WTC11 (cell line): ENCODE results near the gene ATP6V1G3. TPM values are rescaled to one million over a fixed set of nuclear protein-coding genes. Genes with fewer than 3 reads are reported as not detected.

ENCODE experiments used
- ATAC-seq: fragments of 200-7000 bp; cut with Tn5 transposase; 2 replicates; pipeline ENCODE4 v1.10.0; 2021; ENCODE audit warnings: mild to moderate bottlenecking, moderate library complexity
- CTCF ChIA-PET: fragments of 300-600 bp; sonication (Branson Sonifier 250); formaldehyde crosslinking; loops from one replicate; lab custom pipeline; 2021; ENCODE audit warnings: antibody characterized with exemption; lab: Charles Lee
- POLR2A ChIA-PET: fragments of 350-600 bp; sonication (Branson Sonifier 250); formaldehyde crosslinking; loops from one replicate; lab custom pipeline; 2021; ENCODE audit warnings: antibody characterized with exemption; lab: Charles Lee
- DNase-seq: peaks from one replicate; pipeline ENCODE4 v3.0.0; 2021; ENCODE audit warnings: low spot score
- H3K27ac Mint-ChIP-seq: 2 replicates; pipeline ENCODE4 v1.8.0; 2021; ENCODE audit warnings: mixed read lengths
- H3K27me3 Mint-ChIP-seq: 2 replicates; pipeline ENCODE4 v1.8.0; 2021; ENCODE audit warnings: low read depth, mild to moderate bottlenecking, moderate library complexity, mixed read lengths
- H3K36me3 Mint-ChIP-seq: 2 replicates; pipeline ENCODE4 v1.8.0; 2021; ENCODE audit warnings: mixed read lengths
- H3K4me1 Mint-ChIP-seq: 2 replicates; pipeline ENCODE4 v1.8.0; 2022; ENCODE audit warnings: mixed read lengths
- H3K4me3 Mint-ChIP-seq: 2 replicates; pipeline ENCODE4 v1.8.0; 2021; ENCODE audit warnings: mild to moderate bottlenecking, moderate library complexity, mixed read lengths
- H3K9me3 Mint-ChIP-seq: 2 replicates; pipeline ENCODE4 v1.8.0; 2021; ENCODE audit warnings: mixed read lengths
- ARID4B ChIP-seq: sonication (generic); formaldehyde crosslinking; IDR thresholded peaks from 2 replicates; pipeline ENCODE4 v1.8.0; 2023; ENCODE audit warnings: missing genetic modification reagents, mild to moderate bottlenecking, borderline replicate concordance
- E2F1 ChIP-seq: sonication (generic); formaldehyde crosslinking; IDR thresholded peaks from 2 replicates; pipeline ENCODE4 v1.8.0; 2022; ENCODE audit warnings: mild to moderate bottlenecking, missing genetic modification reagents
- E2F4 ChIP-seq: sonication (generic); formaldehyde crosslinking; IDR thresholded peaks from 2 replicates; pipeline ENCODE4 v1.8.1; 2022; ENCODE audit warnings: low read depth, mild to moderate bottlenecking, moderate library complexity, missing genetic modification reagents, borderline replicate concordance
- FOXJ3 ChIP-seq: sonication (generic); formaldehyde crosslinking; IDR thresholded peaks from 2 replicates; pipeline ENCODE4 v1.9.0; 2021; ENCODE audit warnings: missing genetic modification reagents, mild to moderate bottlenecking, borderline replicate concordance
- FOXP1 ChIP-seq: sonication (generic); formaldehyde crosslinking; IDR thresholded peaks from 2 replicates; pipeline ENCODE4 v1.8.0; 2022; ENCODE audit warnings: missing genetic modification reagents, mild to moderate bottlenecking, moderate library complexity, borderline replicate concordance
- IRF2 ChIP-seq: sonication (generic); formaldehyde crosslinking; IDR thresholded peaks from 2 replicates; pipeline ENCODE4 v1.8.0; 2022; ENCODE audit warnings: low read depth, missing genetic modification reagents, borderline replicate concordance
- JUN ChIP-seq: sonication (generic); formaldehyde crosslinking; IDR thresholded peaks from 2 replicates; pipeline ENCODE4 v1.8.0; 2023; ENCODE audit warnings: mild to moderate bottlenecking, missing genetic modification reagents
- NFATC4 ChIP-seq: fragments of 250-450 bp; sonication (Bioruptor Pico); IDR thresholded peaks from 2 replicates; pipeline ENCODE4 v1.9.0; 2021; ENCODE audit warnings: mild to moderate bottlenecking
- NFE2L1 ChIP-seq: sonication (generic); formaldehyde crosslinking; IDR thresholded peaks from 2 replicates; pipeline ENCODE4 v1.8.1; 2023; ENCODE audit warnings: missing genetic modification reagents
- NFYB ChIP-seq: sonication (generic); formaldehyde crosslinking; conservative IDR thresholded peaks from 2 replicates; pipeline ENCODE4 v1.8.0; 2022; ENCODE audit warnings: low read depth, missing genetic modification reagents
- PRDM15 ChIP-seq: sonication (generic); formaldehyde crosslinking; IDR thresholded peaks from 2 replicates; pipeline ENCODE4 v1.8.0; 2022; ENCODE audit warnings: missing genetic modification reagents
- SMAD4 ChIP-seq: sonication (generic); formaldehyde crosslinking; IDR thresholded peaks from 2 replicates; pipeline ENCODE4 v1.8.0; 2022; ENCODE audit warnings: mild to moderate bottlenecking, missing genetic modification reagents
- SOX15 ChIP-seq: fragments of 250-450 bp; sonication (Bioruptor Pico); IDR thresholded peaks from 2 replicates; pipeline ENCODE4 v1.9.0; 2021; ENCODE audit warnings: mild to moderate bottlenecking
- USF1 ChIP-seq: sonication (generic); formaldehyde crosslinking; IDR thresholded peaks from 2 replicates; pipeline ENCODE4 v1.8.0; 2022; ENCODE audit warnings: mild to moderate bottlenecking, missing genetic modification reagents
- ZBTB21 ChIP-seq: sonication (generic); formaldehyde crosslinking; IDR thresholded peaks from 2 replicates; pipeline ENCODE4 v1.8.1; 2023; ENCODE audit warnings: mild to moderate bottlenecking, missing genetic modification reagents, borderline replicate concordance
- ZMAT4 ChIP-seq: fragments of 250-450 bp; sonication (Bioruptor Pico); IDR thresholded peaks from 2 replicates; pipeline ENCODE4 v1.9.0; 2021; ENCODE audit warnings: mild to moderate bottlenecking
- total RNA-seq: library from RNA; stranded (reverse); gene quantifications from 3 replicates; pipeline ENCODE4 v1.2.3, GENCODE V29; 2021
- TF ChIP-seq, protein P1 (sequence below): sonication (generic); formaldehyde crosslinking; IDR thresholded peaks from 2 replicates; pipeline ENCODE4 v1.8.1; 2022; ENCODE audit warnings: mild to moderate bottlenecking, moderate library complexity, missing genetic modification reagents
- TF ChIP-seq, protein P2 (sequence below): sonication (generic); formaldehyde crosslinking; conservative IDR thresholded peaks from 2 replicates; pipeline ENCODE4 v1.8.1; 2022; ENCODE audit warnings: mild to moderate bottlenecking, missing genetic modification reagents
- TF ChIP-seq, protein P3 (sequence below): sonication (generic); formaldehyde crosslinking; IDR thresholded peaks from 2 replicates; pipeline ENCODE4 v1.8.1; 2022; ENCODE audit warnings: low read depth, missing genetic modification reagents, borderline replicate concordance

Gene ATP6V1G3
- total RNA-seq, 1 experiment from 2014 or later, result not detected

- CTCF ChIA-PET, result no interaction called here
- DNase-seq, result no peak
- H3K27ac Mint-ChIP-seq, result no peak overlapping the region
- ATAC-seq, result no peak
- H3K9me3 Mint-ChIP-seq, result peaks cover 3% of the 10 kb centered on the region
- TF ChIP-seq FOXJ3 (CRISPR knock-in tag) (no peak), IRF2 (no peak), NFYB (CRISPR knock-in tag) (no peak), ZBTB21 (CRISPR knock-in tag) (no peak), SOX15 (CRISPR knock-in tag) (no peak), USF1 (CRISPR knock-in tag) (no peak), ARID4B (no peak), NFE2L1 (CRISPR knock-in tag) (no peak), SMAD4 (CRISPR knock-in tag) (no peak)
- TF ChIP-seq, protein P1, sequence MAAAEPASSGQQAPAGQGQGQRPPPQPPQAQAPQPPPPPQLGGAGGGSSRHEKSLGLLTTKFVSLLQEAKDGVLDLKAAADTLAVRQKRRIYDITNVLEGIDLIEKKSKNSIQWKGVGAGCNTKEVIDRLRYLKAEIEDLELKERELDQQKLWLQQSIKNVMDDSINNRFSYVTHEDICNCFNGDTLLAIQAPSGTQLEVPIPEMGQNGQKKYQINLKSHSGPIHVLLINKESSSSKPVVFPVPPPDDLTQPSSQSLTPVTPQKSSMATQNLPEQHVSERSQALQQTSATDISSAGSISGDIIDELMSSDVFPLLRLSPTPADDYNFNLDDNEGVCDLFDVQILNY (CRISPR knock-in tag), result no peak
- H3K36me3 Mint-ChIP-seq, result 0 out of 2 replicates have a peak, but pooled peaks cover under 1% of the 10 kb centered on the region
- POLR2A ChIA-PET, result no interaction called here
- H3K4me3 Mint-ChIP-seq, result no peak overlapping the region
- H3K27me3 Mint-ChIP-seq, result no peaks in the 10 kb centered on the region
- no peaks in the 10 kb centered on the region for H3K4me1 Mint-ChIP-seq
Observed at GRCh38 chr1:198575798-198576641, 35.5 kb upstream of the ATP6V1G3 start.

GRCh38 chr1:198575292-198575691 lies 34.8 kb upstream of the ATP6V1G3 start:
- ATAC-seq (no peak), DNase-seq (no peak)
- CTCF ChIA-PET, result no interaction called here
- no peaks in the 10 kb centered on the region for H3K4me1 Mint-ChIP-seq
- H3K27ac Mint-ChIP-seq, result no peak overlapping the region
- H3K9me3 Mint-ChIP-seq, result no peaks in the 10 kb centered on the region
- POLR2A ChIA-PET, result no interaction called here
- H3K27me3 Mint-ChIP-seq, result no peaks in the 10 kb centered on the region
- H3K4me3 Mint-ChIP-seq, result no peak overlapping the region
- no peaks in the 10 kb centered on the region for H3K36me3 Mint-ChIP-seq
- TF ChIP-seq E2F1, result no peak
- TF ChIP-seq JUN (CRISPR knock-in tag), result no peak
- TF ChIP-seq SOX15 (CRISPR knock-in tag), result no peak
- no peak for TF ChIP-seq FOXP1 (CRISPR knock-in tag)
- no peak for TF ChIP-seq ZMAT4 (CRISPR knock-in tag)
- TF ChIP-seq FOXJ3 (CRISPR knock-in tag), result no peak
- TF ChIP-seq, protein P2, sequence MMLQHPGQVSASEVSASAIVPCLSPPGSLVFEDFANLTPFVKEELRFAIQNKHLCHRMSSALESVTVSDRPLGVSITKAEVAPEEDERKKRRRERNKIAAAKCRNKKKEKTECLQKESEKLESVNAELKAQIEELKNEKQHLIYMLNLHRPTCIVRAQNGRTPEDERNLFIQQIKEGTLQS (CRISPR knock-in tag), result no peak
- TF ChIP-seq PRDM15 (CRISPR knock-in tag), result no peak
- TF ChIP-seq, protein P3, sequence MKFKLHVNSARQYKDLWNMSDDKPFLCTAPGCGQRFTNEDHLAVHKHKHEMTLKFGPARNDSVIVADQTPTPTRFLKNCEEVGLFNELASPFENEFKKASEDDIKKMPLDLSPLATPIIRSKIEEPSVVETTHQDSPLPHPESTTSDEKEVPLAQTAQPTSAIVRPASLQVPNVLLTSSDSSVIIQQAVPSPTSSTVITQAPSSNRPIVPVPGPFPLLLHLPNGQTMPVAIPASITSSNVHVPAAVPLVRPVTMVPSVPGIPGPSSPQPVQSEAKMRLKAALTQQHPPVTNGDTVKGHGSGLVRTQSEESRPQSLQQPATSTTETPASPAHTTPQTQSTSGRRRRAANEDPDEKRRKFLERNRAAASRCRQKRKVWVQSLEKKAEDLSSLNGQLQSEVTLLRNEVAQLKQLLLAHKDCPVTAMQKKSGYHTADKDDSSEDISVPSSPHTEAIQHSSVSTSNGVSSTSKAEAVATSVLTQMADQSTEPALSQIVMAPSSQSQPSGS (CRISPR knock-in tag), result no peak
- TF ChIP-seq NFATC4 (CRISPR knock-in tag), result no peak
- no peak for TF ChIP-seq E2F4 (CRISPR knock-in tag)
- TF ChIP-seq SMAD4 (CRISPR knock-in tag), result no peak
